ENCODE data around the gene PAGE1.

- no peak for TF ChIP-seq POLR2AphosphoS5 (IDR thresholded peaks at IDR 0.05)
- TF ChIP-seq, protein P1, sequence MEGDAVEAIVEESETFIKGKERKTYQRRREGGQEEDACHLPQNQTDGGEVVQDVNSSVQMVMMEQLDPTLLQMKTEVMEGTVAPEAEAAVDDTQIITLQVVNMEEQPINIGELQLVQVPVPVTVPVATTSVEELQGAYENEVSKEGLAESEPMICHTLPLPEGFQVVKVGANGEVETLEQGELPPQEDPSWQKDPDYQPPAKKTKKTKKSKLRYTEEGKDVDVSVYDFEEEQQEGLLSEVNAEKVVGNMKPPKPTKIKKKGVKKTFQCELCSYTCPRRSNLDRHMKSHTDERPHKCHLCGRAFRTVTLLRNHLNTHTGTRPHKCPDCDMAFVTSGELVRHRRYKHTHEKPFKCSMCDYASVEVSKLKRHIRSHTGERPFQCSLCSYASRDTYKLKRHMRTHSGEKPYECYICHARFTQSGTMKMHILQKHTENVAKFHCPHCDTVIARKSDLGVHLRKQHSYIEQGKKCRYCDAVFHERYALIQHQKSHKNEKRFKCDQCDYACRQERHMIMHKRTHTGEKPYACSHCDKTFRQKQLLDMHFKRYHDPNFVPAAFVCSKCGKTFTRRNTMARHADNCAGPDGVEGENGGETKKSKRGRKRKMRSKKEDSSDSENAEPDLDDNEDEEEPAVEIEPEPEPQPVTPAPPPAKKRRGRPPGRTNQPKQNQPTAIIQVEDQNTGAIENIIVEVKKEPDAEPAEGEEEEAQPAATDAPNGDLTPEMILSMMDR (IDR thresholded peaks at IDR 0.05) = no peak
- TF ChIP-seq POLR2A (IDR thresholded peaks at IDR 0.05) = no peak
- TF ChIP-seq EP300 (IDR thresholded peaks at IDR 0.05) = no peak
These were observed 29.6 kb upstream of the PAGE1 start for GRCh38 chrX:49725401-49725800.
